GM19467 (cell line): ENCODE measurements around the gene PAK5.

Experiments used
- ATAC-seq: cut with Tn5 transposase; IDR thresholded peaks from one replicate; pipeline ENCODE4 v1.9.1; 2021; ENCODE audit warnings: mild to moderate bottlenecking, moderate library complexity; ENCODE audit not compliant: unreplicated experiment

PAK5 gene

DNA sequence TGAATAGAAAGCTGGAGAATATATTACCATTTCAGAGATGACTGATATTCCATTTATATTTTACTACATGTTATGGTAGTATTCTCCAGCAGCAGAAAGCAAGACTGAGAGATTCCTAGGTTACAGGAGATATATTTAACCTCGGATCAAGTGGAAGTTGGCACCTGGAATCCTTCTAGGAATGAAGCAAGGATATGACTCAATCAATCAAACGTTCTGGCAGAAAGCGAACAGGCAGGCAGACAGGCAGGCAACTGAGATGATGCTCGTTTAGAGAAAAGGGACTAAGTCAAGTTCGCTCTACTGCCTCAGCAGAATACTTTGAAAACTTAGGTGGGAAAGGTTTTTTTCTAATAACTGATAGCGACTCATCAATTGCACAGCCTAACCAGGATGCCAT, 46.2 kb downstream of the PAK5 start:
- ATAC-seq: no peak

DNA sequence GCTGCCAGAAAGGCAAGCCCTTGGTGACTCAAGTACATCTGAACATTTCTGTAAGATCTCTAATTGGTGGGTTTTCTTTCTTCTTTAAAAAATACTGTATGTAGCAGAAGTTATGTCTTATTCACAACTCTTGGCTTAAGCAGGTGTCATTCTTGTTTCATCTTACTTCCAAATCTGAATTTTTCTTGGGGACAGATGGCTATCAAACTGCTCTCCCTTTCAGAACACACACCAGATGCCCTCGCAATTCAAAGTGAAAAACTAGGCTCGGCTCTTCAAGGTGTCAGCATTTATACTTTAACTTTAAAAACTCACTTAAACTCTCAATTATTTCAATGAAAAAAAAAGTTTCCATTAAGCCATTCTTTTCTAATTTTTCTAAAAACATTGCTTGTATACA, 49.7 kb downstream of the PAK5 start:
- ATAC-seq: no peak

- ATAC-seq: no peak
These were observed 63.7 kb downstream of the PAK5 start for GRCh38 chr20:9775176-9775575.

DNA sequence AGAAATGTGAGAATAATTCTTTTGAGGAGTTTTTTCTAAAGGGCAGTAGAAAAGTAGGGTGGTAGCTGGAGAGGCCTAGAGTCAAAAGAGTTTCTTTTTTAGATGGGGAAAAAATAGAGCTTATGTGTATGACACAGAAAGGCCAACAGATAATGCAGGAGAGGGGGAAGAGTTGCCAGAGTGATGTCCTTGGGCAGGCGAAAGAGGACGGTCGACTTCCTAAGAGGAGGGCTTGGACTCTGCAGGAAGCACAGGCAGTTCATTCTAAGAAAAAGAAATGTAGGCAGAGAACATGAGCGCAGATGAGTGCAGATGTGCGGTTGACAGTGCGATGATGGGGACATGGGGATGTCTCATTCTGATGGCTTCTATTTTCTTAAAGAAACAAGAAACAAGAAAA, 68.9 kb downstream of the PAK5 start:
- no peak for ATAC-seq

GRCh38 chr20:9761476-9761875, 77.4 kb downstream of the PAK5 start:
- no peak for ATAC-seq

GRCh38 chr20:9759392-9759791, 79.5 kb downstream of the PAK5 start:
- ATAC-seq: no peak

- ATAC-seq: no peak
These were observed 80.1 kb downstream of the PAK5 start for GRCh38 chr20:9758752-9759151.

- no peak for ATAC-seq
These were observed 82.2 kb downstream of the PAK5 start for GRCh38 chr20:9756660-9757059.

GRCh38 chr20:9755301-9755700, 83.6 kb downstream of the PAK5 start:
- ATAC-seq: no peak

GRCh38 chr20:9744551-9744950, 94.3 kb downstream of the PAK5 start:
- ATAC-seq: no peak

GRCh38 chr20:9743871-9744270, 95.0 kb downstream of the PAK5 start:
- no peak for ATAC-seq

- ATAC-seq: no peak
These were observed 96.1 kb downstream of the PAK5 start for GRCh38 chr20:9742821-9743220.

DNA sequence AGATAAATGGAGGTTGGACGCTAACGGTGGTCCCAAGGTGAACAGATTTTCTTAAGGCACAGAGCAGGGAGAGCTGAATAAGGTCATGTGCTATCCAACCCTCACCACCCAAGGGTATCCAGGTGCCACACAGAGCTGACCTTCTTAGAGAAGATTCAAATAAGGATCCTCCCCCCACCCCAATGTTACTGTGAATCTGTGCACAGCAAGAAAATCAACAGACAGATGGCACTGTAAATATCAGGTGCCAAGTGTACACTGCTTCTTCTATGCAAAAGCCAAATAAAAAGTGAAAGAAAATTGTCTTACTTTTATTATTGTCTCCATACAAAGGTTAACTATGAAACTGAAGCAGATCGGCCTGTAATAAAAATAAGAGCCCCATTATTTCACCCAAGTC, 96.9 kb downstream of the PAK5 start:
- ATAC-seq: no peak

- ATAC-seq: no peak
These were observed 98.4 kb downstream of the PAK5 start for GRCh38 chr20:9740486-9740885.

DNA sequence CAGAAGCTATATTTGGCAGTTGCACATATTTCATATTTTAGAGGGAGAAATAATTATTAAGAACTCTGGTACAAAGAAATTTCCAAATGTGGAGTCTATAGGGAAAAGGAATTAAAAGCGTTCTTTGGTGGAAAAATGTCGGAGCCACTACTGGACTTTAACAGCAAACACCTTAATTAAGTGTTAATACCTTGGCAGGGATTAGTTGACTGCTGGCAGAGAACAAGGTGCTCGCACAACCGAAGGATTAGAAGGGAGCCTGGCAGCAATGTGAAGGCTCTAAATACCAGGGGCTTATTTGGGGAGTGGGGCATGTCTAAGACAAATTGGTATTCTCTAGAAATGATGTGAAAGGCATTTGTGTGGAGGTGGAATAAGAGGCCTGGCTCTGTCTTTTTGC, 98.9 kb downstream of the PAK5 start:
- no peak for ATAC-seq

DNA sequence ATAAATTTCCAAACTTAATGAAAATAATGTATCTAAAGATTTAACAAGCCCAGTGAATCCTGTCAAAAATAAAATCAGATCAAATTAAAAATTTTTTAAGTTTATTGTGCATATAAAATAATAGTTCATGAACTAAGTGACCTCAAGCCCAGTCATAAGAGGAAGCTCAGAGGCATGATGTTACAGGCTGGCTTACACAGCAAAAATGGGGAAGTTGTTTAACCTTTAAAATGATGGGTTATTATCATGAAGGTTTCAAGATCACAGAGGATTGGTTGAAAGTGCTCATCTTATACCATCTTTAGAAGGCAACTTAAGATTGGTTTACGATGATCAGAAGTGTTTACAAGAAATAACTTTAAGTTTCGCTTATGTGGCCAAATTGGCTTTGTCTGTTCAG, 102.5 kb downstream of the PAK5 start:
- ATAC-seq: no peak

- no peak for ATAC-seq
These were observed 115.2 kb downstream of the PAK5 start for GRCh38 chr20:9723501-9724202.

DNA sequence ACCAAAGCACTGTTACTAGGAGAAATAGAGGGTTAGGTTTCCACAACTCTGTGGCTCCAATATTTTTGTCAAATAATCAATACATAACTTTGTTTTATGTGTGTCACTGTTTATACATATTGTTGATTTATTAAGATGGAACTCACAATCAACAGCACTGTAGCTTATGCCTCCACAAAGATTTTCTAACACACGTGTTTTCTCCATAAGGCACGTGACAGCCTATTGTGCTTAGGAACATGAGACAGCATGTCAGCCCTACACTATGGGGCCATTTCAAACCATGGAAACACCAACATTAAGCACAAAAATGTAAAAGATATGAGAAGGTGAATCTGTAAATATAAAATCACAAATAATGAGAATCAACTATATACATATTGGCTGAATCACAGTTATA, 127.0 kb downstream of the PAK5 start:
- ATAC-seq: no peak

- no peak for ATAC-seq
These were observed 128.2 kb downstream of the PAK5 start for GRCh38 chr20:9710685-9711084.

DNA sequence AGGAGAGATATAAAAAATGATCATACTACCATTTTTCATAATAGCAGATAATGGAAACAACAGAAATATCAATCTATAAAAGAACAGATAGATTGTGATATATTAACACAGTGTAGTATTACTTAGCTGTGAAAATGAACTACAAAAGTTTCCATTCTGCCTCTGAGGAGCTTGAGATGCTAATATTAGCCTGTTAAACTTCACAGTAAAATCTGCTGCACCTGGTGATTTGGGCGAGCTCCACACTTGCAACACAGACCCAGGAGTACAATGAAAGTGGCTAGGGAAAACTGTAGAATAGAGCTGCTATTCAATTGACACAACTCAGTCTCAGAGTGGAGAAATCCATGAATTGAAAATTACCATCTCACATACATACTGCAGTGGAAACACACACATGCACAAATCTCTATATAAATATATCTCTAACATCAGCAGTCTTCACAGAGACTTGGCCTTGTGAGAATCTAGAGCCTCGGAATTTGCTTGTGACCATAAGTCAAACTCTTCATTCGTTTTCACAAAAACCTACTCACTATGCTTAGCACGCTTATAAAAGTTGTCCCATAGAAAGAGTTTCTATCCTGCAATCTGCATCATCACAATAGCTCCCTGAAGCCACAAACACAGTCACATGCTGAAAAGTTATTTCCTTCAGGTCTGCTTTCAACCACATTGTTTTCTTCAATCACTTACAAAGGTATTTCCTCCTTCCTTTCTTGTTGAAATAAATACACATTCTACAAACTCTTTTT, 133.0 kb downstream of the PAK5 start:
- ATAC-seq: no peak

- no peak for ATAC-seq
These were observed 139.7 kb downstream of the PAK5 start for GRCh38 chr20:9699181-9699580.

- no peak for ATAC-seq
These were observed 149.8 kb downstream of the PAK5 start for GRCh38 chr20:9689041-9689440.

DNA sequence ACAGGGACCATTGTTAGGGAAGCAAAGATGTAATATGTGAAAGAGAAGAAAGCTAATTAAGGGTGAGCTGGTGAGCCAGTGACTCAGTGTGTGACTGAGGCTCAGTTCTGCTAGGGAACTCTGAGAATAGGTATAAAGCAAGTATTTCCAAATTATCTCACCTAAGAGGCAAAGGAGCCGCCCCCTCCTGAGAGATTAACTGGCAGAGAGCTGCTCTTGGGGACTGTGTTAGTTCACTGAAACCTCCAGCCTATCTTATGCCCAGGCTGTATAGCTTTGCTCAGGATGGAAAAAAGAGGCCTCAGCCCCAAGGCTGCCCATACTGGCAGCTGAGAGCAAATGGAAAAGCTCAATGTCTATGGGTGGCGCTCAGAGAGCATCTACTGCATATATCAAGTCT, 152.0 kb downstream of the PAK5 start:
- no peak for ATAC-seq
